Transverse colon (tissue), 4 donors: ENCODE measurements around the gene LTBP2.

Experiments
- CTCF ChIP-seq, 5 experiments: fragments of 200-600 bp in 3 of 5; fragments of 450-650 bp in 2 of 5; sonication (generic) in 3 of 5; IDR thresholded peaks; 1 replicate in 2 of 5; 2 replicates in 3 of 5; pipeline ENCODE4 v1.5.1; 2016 to 2017; ENCODE audit warnings: antibody characterized with exemption in 5 of 5, inconsistent platforms in 3 of 5, mild to moderate bottlenecking in 2 of 5, moderate library complexity in 1 of 5
- POLR2A ChIP-seq: fragments of 450-650 bp; IDR thresholded peaks from one replicate; pipeline ENCODE4 v1.6.1; 2016; ENCODE audit warnings: antibody characterized with exemption, mild to moderate bottlenecking, moderate library complexity
- POLR2AphosphoS5 ChIP-seq, 3 donors: sonication (generic); formaldehyde crosslinking; IDR thresholded peaks; one replicate each; pipeline ENCODE4 v1.6.1; 2016; ENCODE audit warnings: antibody characterized with exemption in 3 of 3

- TF ChIP-seq CTCF (IDR thresholded peaks at IDR 0.05) (no peak), POLR2A (no peak), POLR2AphosphoS5 (IDR thresholded peaks at IDR 0.05) (no peak)
Observed at GRCh38 chr14:74551001-74551400, 61.0 kb downstream of the LTBP2 start.
